ENCODE measurements around the gene POLR3E. TPM values are rescaled to one million over a fixed set of nuclear protein-coding genes. Genes with fewer than 3 reads are reported as not detected.

Gene POLR3E
- 22.3 and 27.1 TPM in 2 replicates for total RNA-seq

GRCh38 chr16:22297114-22297870 is at the start of gene POLR3E:
Gene POLR3E, plus strand, starts transcription at chr16:22297409. Its CDS starts 5,560 bp downstream, at chr16:22302969.

DNA sequence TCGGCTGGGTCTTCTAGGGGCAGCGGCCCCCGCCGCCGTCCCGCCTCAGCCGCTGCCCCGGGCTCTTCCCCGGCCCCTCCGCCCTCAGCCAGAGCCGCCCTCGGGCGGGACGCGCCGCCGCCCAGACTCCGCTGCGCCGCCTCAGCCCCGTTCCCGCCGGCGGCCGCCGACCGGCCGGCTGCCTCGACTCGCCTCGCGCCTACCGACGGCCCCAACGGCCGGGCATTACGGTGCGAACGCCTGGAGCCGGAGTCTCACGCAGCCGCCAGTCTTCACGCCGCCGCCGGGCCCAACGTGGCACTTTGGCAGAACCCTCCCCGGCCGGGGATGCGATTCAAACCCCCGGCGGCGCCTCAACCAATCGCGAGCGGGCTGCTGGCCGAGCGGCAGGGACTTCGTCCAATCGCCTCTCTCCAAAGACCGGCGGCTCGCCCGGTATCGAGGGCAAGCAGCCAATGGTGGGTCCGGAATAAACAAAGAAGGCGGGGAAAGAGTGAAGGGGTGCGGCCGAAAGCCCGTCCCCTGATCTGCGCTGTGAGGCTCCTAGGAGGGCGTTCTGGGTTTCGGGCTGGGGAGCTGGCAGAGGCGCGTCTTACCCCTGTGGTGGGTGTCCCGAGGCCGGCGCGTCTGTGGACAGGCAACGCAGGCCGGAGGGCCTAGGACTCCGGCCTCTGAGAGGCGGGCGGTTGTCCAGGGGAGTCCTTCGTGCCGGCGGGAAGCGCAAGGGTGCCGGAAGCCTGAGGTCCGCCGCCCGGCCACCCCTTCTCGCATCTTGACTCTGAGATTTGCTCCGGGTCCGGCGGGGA is 77.3 kb downstream of the POLR3E start, which contains the start of gene CDR2:
Gene CDR2, minus strand, starts transcription at position 309 of the 806 bp plus-strand sequence. CDS start 310 bp downstream, outside the sequence.

Other genes with a start within 250 kb of the POLR3E start
- gene VWA3A, start 204.9 kb upstream of the POLR3E start, total RNA-seq = 0.24 and 0.32 TPM in 2 replicates
- gene SDR42E2, start 134.9 kb upstream of the POLR3E start, total RNA-seq = not detected in 2 replicates
- 25.3 and 41.4 TPM in 2 replicates for gene EEF2K, start 91.1 kb upstream of the POLR3E start, total RNA-seq
- gene CDR2, start 77.2 kb downstream of the POLR3E start, total RNA-seq = 46.0 and 56.8 TPM in 2 replicates
- 129 and 157 TPM in 2 replicates for gene NPIPB5, start 213.5 kb downstream of the POLR3E start, total RNA-seq